Activated CD8-positive, alpha-beta memory T cell treated with anti-CD3 and anti-CD28 coated beads, Interleukin-2, amount 10 ng/mL, durations not matched to agents 7 days and 5 days (primary cell): Measurements from ENCODE around the gene RHBG. TPM values are rescaled to one million over a fixed set of nuclear protein-coding genes. Genes with fewer than 3 reads are reported as not detected.

Source experiments
- ATAC-seq: fragments of 150-1000 bp; cut with Tn5 transposase; one replicate; pipeline ENCODE4 v1.10.0; 2021; ENCODE audit warnings: moderate library complexity
- CTCF ChIA-PET: fragments of 350-600 bp; sonication (Branson Sonifier 250); formaldehyde crosslinking; loops from one replicate; lab custom pipeline; 2021; ENCODE audit warnings: antibody characterized with exemption; lab: Charles Lee
- DNase-seq: peaks from one replicate; pipeline ENCODE4 v3.0.0-alpha.2; 2020
- H3K27ac Mint-ChIP-seq: one replicate; pipeline ENCODE4 v1.8.0; 2021; ENCODE audit warnings: mild to moderate bottlenecking, mixed read lengths
- H3K27me3 Mint-ChIP-seq: one replicate; pipeline ENCODE4 v1.8.0; 2021; ENCODE audit warnings: mixed read lengths
- H3K36me3 Mint-ChIP-seq: one replicate; pipeline ENCODE4 v1.8.0; 2021; ENCODE audit warnings: mild to moderate bottlenecking, mixed read lengths
- H3K4me1 Mint-ChIP-seq: one replicate; pipeline ENCODE4 v1.8.0; 2021; ENCODE audit warnings: mixed read lengths
- H3K4me3 Mint-ChIP-seq: one replicate; pipeline ENCODE4 v1.8.0; 2021; ENCODE audit warnings: mild to moderate bottlenecking, moderate library complexity, mixed read lengths
- H3K9me3 Mint-ChIP-seq: one replicate; pipeline ENCODE4 v1.8.0; 2022; ENCODE audit warnings: low read depth, mixed read lengths
- microRNA-seq: library from miRNA; unstranded; fragments of <30 nt; microRNA quantifications from one replicate; pipeline ENCODE4 v1.2.0, GENCODE V29; 2022
- total RNA-seq, 2 experiments: library from RNA; stranded (reverse); gene quantifications; one replicate each; pipeline ENCODE4 v1.2.3, GENCODE V29; 2021

RHBG gene
- total RNA-seq, 2 experiments from 2014 or later = not detected

- Mint-ChIP-seq H3K4me1 (no peaks in the 10 kb centered on the region), H3K9me3 (no peaks in the 10 kb centered on the region), H3K27ac (no peak overlapping the region), H3K4me3 (no peak overlapping the region), H3K36me3 (no peaks in the 10 kb centered on the region), H3K27me3 (peaks cover 94% of the 10 kb centered on the region)
- DNase-seq (no peak), ATAC-seq (no peak)
- CTCF ChIA-PET = interaction anchor here (1.1 to 9.0 kb wide), 3 partner anchors 10 to 44 kb away, joined by 3 to 107 read pairs (median 13); no protein-coding TSS in a partner anchor
These were observed 60.5 kb downstream of the RHBG start for GRCh38 chr1:156429313-156430060.

GRCh38 chr1:156430303-156430702, 61.3 kb downstream of the RHBG start:
- no peaks in the 10 kb centered on the region for H3K9me3 Mint-ChIP-seq
- no peak overlapping the region for H3K27ac Mint-ChIP-seq
- ATAC-seq = no peak
- no peak overlapping the region for H3K4me3 Mint-ChIP-seq
- CTCF ChIA-PET = interaction anchor here (0.8 to 9.0 kb wide), 2 partner anchors 16 to 45 kb away, joined by 7 to 107 read pairs; no protein-coding TSS in a partner anchor
- no peak for DNase-seq
- H3K4me1 Mint-ChIP-seq = peaks cover 3% of the 10 kb centered on the region
- peaks cover 2% of the 10 kb centered on the region for H3K36me3 Mint-ChIP-seq
- H3K27me3 Mint-ChIP-seq = peaks cover 95% of the 10 kb centered on the region

GRCh38 chr1:156430866-156431265, 61.9 kb downstream of the RHBG start:
- Mint-ChIP-seq H3K9me3 (no peaks in the 10 kb centered on the region), H3K36me3 (peaks cover 4% of the 10 kb centered on the region), H3K27me3 (peaks cover 96% of the 10 kb centered on the region), H3K4me1 (peaks cover 6% of the 10 kb centered on the region), H3K27ac (no peak overlapping the region), H3K4me3 (no peak overlapping the region)
- DNase-seq (no peak), ATAC-seq (no peak)
- CTCF ChIA-PET = interaction anchor here (0.8 to 9.0 kb wide), 3 partner anchors 10 to 46 kb away, joined by 3 to 107 read pairs (median 7); no protein-coding TSS in a partner anchor

GRCh38 chr1:156431366-156431765, 62.4 kb downstream of the RHBG start:
- peaks cover 92% of the 10 kb centered on the region for H3K27me3 Mint-ChIP-seq
- H3K9me3 Mint-ChIP-seq = no peaks in the 10 kb centered on the region
- DNase-seq (no peak), ATAC-seq (no peak)
- CTCF ChIA-PET = interaction anchor here (1.2 to 9.0 kb wide), 3 partner anchors 10 to 46 kb away, joined by 3 to 107 read pairs (median 8); no protein-coding TSS in a partner anchor
- peaks cover 4% of the 10 kb centered on the region for H3K36me3 Mint-ChIP-seq
- H3K4me3 Mint-ChIP-seq = no peak overlapping the region
- H3K27ac Mint-ChIP-seq = no peak overlapping the region
- H3K4me1 Mint-ChIP-seq = peaks cover 6% of the 10 kb centered on the region

GRCh38 chr1:156431769-156432668, 63.0 kb downstream of the RHBG start:
- Mint-ChIP-seq H3K9me3 (no peaks in the 10 kb centered on the region), H3K27ac (no peak overlapping the region), H3K36me3 (peaks cover 4% of the 10 kb centered on the region), H3K27me3 (peaks cover 92% of the 10 kb centered on the region), H3K4me1 (peaks cover 6% of the 10 kb centered on the region), H3K4me3 (no peak overlapping the region)
- DNase-seq (no peak), ATAC-seq (no peak)
- CTCF ChIA-PET = interaction anchor here (0.7 to 9.0 kb wide), 7 partner anchors 9 to 228 kb away, joined by 3 to 107 read pairs (median 4); no protein-coding TSS in a partner anchor

- ATAC-seq (no peak), DNase-seq (no peak)
- Mint-ChIP-seq H3K4me3 (no peak overlapping the region), H3K27me3 (peaks cover 92% of the 10 kb centered on the region), H3K9me3 (no peaks in the 10 kb centered on the region), H3K27ac (no peak overlapping the region), H3K4me1 (peaks cover 12% of the 10 kb centered on the region), H3K36me3 (peaks cover 4% of the 10 kb centered on the region)
- CTCF ChIA-PET = interaction anchor here (0.7 to 9.0 kb wide), 6 partner anchors 10 to 227 kb away, joined by 3 to 107 read pairs (median 4); no protein-coding TSS in a partner anchor
These were observed 63.6 kb downstream of the RHBG start for GRCh38 chr1:156432669-156433018.

GRCh38 chr1:156433032-156433431, 64.0 kb downstream of the RHBG start:
- no peak overlapping the region for H3K4me3 Mint-ChIP-seq
- peaks cover 92% of the 10 kb centered on the region for H3K27me3 Mint-ChIP-seq
- CTCF ChIA-PET = interaction anchor here (1.0 to 9.0 kb wide), 3 partner anchors 10 to 48 kb away, joined by 4 to 107 read pairs (median 20); no protein-coding TSS in a partner anchor
- ATAC-seq (no peak), DNase-seq (no peak)
- no peak overlapping the region for H3K27ac Mint-ChIP-seq
- H3K36me3 Mint-ChIP-seq = peaks cover 4% of the 10 kb centered on the region
- H3K9me3 Mint-ChIP-seq = no peaks in the 10 kb centered on the region
- peaks cover 13% of the 10 kb centered on the region for H3K4me1 Mint-ChIP-seq

GRCh38 chr1:156433602-156434001, 64.6 kb downstream of the RHBG start:
- Mint-ChIP-seq H3K36me3 (peaks cover 4% of the 10 kb centered on the region), H3K4me3 (no peak overlapping the region), H3K4me1 (peaks cover 17% of the 10 kb centered on the region), H3K27me3 (peaks cover 92% of the 10 kb centered on the region), H3K9me3 (no peaks in the 10 kb centered on the region), H3K27ac (no peak overlapping the region)
- CTCF ChIA-PET = interaction anchor here (1.8 to 9.0 kb wide), 3 partner anchors 13 to 191 kb away, joined by 4 to 107 read pairs (median 20); no protein-coding TSS in a partner anchor
- DNase-seq (no peak), ATAC-seq (no peak)

Small RNAs within 50 kb of the gene (microRNA-seq; reads per million reads assigned to microRNA genes)
- gene MIR9-1 = not detected

Other genes starting within 250 kb of the RHBG start
- 10 to 100 TPM; 14.5 to 30.6 TPM for gene SEMA4A, start 215.6 kb upstream of the RHBG start, total RNA-seq
- gene SLC25A44, start 175.1 kb upstream of the RHBG start, total RNA-seq = 10 to 100 TPM; 41.4 to 48.4 TPM
- gene PMF1, start 156.2 kb upstream of the RHBG start, total RNA-seq = 10 to 100 TPM; 62.8 to 72.5 TPM
- gene BGLAP, start 127.0 kb upstream of the RHBG start, total RNA-seq = 1 to 10 TPM in 1 of 2 experiments, under 1 TPM in 1; 0.93 to 1.0 TPM
- gene PAQR6, start 121.2 kb upstream of the RHBG start, total RNA-seq = 1 to 10 TPM; 5.0 to 6.1 TPM
- 100 to 1,000 TPM in 1 of 2 experiments, 10 to 100 TPM in 1; 89.4 to 103 TPM for gene SMG5, start 86.4 kb upstream of the RHBG start, total RNA-seq
- gene TMEM79, start 84.9 kb upstream of the RHBG start, total RNA-seq = 10 to 100 TPM; 10.1 to 11.6 TPM
- gene GLMP, start 73.5 kb upstream of the RHBG start, total RNA-seq = 10 to 100 TPM; 24.7 to 28.9 TPM
- not detected for gene VHLL, start 69.9 kb upstream of the RHBG start, total RNA-seq
- gene CCT3, start 30.9 kb upstream of the RHBG start, total RNA-seq = 100 to 1,000 TPM; 253 to 361 TPM
- not detected for gene TSACC, start 30.7 kb upstream of the RHBG start, total RNA-seq
- 10 to 100 TPM; 57.1 to 63.1 TPM for gene MEF2D, start 131.6 kb downstream of the RHBG start, total RNA-seq
- 10 to 100 TPM; 24.3 to 31.3 TPM for gene IQGAP3, start 203.4 kb downstream of the RHBG start, total RNA-seq
- gene TTC24, start 210.5 kb downstream of the RHBG start, total RNA-seq = 10 to 100 TPM; 12.6 to 16.9 TPM
- 10 to 100 TPM; 62.7 to 66.6 TPM for gene NAXE, start 222.6 kb downstream of the RHBG start, total RNA-seq
- 10 to 100 TPM; 40.5 to 50.9 TPM for gene GPATCH4, start 232.3 kb downstream of the RHBG start, total RNA-seq